ACHN (cell line): ENCODE results near the gene SPATA9.

Experiments used
- DNase-seq: peaks from one replicate; pipeline ENCODE4 v3.0.0-alpha.2; 2015
- in situ Hi-C: cut with HindIII; loops from 2 replicates; pipeline ENCODE4 v1.10.0; 2017; ENCODE audit warnings: low sequenced_read_pairs, low pct_ligation_motif_present, low pct_unique_long_range_greater_than_20kb

Gene SPATA9

GRCh38 chr5:95697781-95698681 lies 15.2 kb upstream of the SPATA9 start:
- in situ Hi-C loops, result no loop called here
- DNase-seq, result peak; percentile 36

GRCh38 chr5:95690333-95690732 lies 7.5 kb upstream of the SPATA9 start:
- no peak for DNase-seq
- in situ Hi-C loops, result no loop called here

GRCh38 chr5:95689680-95690079 lies 6.9 kb upstream of the SPATA9 start:
- in situ Hi-C loops, result no loop called here
- DNase-seq, result no peak

- in situ Hi-C loops, result no loop called here
- no peak for DNase-seq
These were observed 3.9 kb upstream of the SPATA9 start for GRCh38 chr5:95686651-95687050.

- in situ Hi-C loops, result no loop called here
- DNase-seq, result no peak
These were observed 1.6 kb upstream of the SPATA9 start for GRCh38 chr5:95684361-95684760.

GRCh38 chr5:95673081-95673480 lies 9.7 kb downstream of the SPATA9 start:
- no peak for DNase-seq
- in situ Hi-C loops, result no loop called here

GRCh38 chr5:95672641-95673040 lies 10.2 kb downstream of the SPATA9 start:
- DNase-seq, result no peak
- in situ Hi-C loops, result no loop called here

- no peak for DNase-seq
- in situ Hi-C loops, result no loop called here
These were observed 11.0 kb downstream of the SPATA9 start for GRCh38 chr5:95671826-95672225.

- in situ Hi-C loops, result no loop called here
- DNase-seq, result no peak
These were observed 12.2 kb downstream of the SPATA9 start for GRCh38 chr5:95670568-95670967.

GRCh38 chr5:95669985-95670384 lies 12.8 kb downstream of the SPATA9 start:
- in situ Hi-C loops, result no loop called here
- no peak for DNase-seq

- no peak for DNase-seq
- in situ Hi-C loops, result no loop called here
These were observed 13.3 kb downstream of the SPATA9 start for GRCh38 chr5:95669540-95669939.

- DNase-seq, result no peak
These were observed 14.1 kb downstream of the SPATA9 start for GRCh38 chr5:95668728-95669127.

GRCh38 chr5:95668216-95668615 lies 14.6 kb downstream of the SPATA9 start:
- in situ Hi-C loops, result no loop called here

More at GRCh38 chr5:95668728-95669127, 14.1 kb downstream of the SPATA9 start:
- in situ Hi-C loops, result no loop called here

GRCh38 chr5:95667678-95668077 lies 15.1 kb downstream of the SPATA9 start:
- in situ Hi-C loops, result no loop called here
- DNase-seq, result no peak

More at GRCh38 chr5:95668216-95668615, 14.6 kb downstream of the SPATA9 start:
- DNase-seq, result no peak

GRCh38 chr5:95667061-95667618 lies 15.7 kb downstream of the SPATA9 start:
- in situ Hi-C loops, result no loop called here
- no peak for DNase-seq

GRCh38 chr5:95664204-95664786 lies 18.5 kb downstream of the SPATA9 start:
- peak; percentile 33 for DNase-seq
- in situ Hi-C loops, result no loop called here

GRCh38 chr5:95662946-95663345 lies 19.8 kb downstream of the SPATA9 start:
- no peak for DNase-seq
- in situ Hi-C loops, result no loop called here

GRCh38 chr5:95660060-95660459 lies 22.7 kb downstream of the SPATA9 start:
- in situ Hi-C loops, result no loop called here
- no peak for DNase-seq

GRCh38 chr5:95655575-95655974 lies 27.2 kb downstream of the SPATA9 start:
- no peak for DNase-seq
- in situ Hi-C loops, result no loop called here

GRCh38 chr5:95654196-95654595 lies 28.6 kb downstream of the SPATA9 start:
- no peak for DNase-seq
- in situ Hi-C loops, result no loop called here
